Measurements from ENCODE around the gene TMEM255A. TPM values are rescaled to one million over a fixed set of nuclear protein-coding genes. Genes with fewer than 3 reads are reported as not detected.

The TMEM255A gene
- total and polyA plus RNA-seq, 2 of the 13 experiments (the other 11 are each of a cell fraction or from before 2014, with no cell fraction given) = 0.13 to 0.40 TPM

DNA sequence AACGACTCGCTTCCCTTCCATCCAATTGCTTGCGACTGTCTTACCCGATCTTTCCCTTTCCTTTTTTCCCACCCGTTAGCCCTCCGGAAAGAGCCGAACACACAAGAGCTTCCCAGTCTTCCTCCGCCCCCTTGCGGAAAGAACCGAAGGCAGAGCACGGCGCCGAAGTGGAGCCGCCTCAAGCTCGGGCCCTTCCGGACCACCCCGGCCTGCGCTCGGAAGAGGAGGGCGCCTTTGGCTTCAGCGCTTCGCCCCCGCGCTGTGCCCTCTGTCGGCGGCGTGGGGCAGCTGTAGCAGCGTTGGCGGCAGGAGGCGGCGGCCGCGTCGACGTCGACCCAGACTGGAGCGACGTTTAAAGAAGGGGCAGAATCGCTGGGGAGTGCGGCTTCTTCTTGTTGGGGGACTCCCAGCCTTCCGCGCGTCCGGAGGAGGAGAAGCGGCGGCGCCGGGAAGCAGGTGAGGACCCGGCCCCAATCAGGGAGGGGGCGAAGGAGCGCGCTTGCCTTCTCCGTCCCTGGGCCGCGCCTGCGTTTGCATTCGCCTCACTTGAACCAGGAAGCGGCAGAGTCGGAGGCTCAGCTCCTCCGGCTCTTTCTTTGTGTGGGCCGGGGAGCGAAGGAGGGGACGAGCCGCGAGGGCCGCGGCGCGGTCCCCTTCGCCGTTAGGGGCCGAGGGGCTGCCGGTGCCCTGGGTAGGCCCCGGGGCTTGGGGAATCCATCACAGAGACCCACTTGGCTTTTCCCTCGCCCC is 60.6 kb downstream of the TMEM255A start, which contains the start of gene ZBTB33 (continued):
- no peak for TF ChIP-seq ZNF441 (CRISPR knock-in tag; IDR thresholded peaks at IDR 0.05; ENCODE audit: borderline replicate concordance)
- no peak for TF ChIP-seq HES4 (CRISPR knock-in tag; IDR thresholded peaks at IDR 0.05; ENCODE audit: borderline replicate concordance)
- TF ChIP-seq NFIB (CRISPR knock-in tag; IDR thresholded peaks at IDR 0.05; ENCODE audit: borderline replicate concordance) = no peak
- TF ChIP-seq ZNF354B (CRISPR knock-in tag; IDR thresholded peaks at IDR 0.05) = no peak
- no peak for TF ChIP-seq TCF7L2 (IDR thresholded peaks at IDR 0.05; ENCODE audit: low read depth, low read length)
- TF ChIP-seq, protein P1, sequence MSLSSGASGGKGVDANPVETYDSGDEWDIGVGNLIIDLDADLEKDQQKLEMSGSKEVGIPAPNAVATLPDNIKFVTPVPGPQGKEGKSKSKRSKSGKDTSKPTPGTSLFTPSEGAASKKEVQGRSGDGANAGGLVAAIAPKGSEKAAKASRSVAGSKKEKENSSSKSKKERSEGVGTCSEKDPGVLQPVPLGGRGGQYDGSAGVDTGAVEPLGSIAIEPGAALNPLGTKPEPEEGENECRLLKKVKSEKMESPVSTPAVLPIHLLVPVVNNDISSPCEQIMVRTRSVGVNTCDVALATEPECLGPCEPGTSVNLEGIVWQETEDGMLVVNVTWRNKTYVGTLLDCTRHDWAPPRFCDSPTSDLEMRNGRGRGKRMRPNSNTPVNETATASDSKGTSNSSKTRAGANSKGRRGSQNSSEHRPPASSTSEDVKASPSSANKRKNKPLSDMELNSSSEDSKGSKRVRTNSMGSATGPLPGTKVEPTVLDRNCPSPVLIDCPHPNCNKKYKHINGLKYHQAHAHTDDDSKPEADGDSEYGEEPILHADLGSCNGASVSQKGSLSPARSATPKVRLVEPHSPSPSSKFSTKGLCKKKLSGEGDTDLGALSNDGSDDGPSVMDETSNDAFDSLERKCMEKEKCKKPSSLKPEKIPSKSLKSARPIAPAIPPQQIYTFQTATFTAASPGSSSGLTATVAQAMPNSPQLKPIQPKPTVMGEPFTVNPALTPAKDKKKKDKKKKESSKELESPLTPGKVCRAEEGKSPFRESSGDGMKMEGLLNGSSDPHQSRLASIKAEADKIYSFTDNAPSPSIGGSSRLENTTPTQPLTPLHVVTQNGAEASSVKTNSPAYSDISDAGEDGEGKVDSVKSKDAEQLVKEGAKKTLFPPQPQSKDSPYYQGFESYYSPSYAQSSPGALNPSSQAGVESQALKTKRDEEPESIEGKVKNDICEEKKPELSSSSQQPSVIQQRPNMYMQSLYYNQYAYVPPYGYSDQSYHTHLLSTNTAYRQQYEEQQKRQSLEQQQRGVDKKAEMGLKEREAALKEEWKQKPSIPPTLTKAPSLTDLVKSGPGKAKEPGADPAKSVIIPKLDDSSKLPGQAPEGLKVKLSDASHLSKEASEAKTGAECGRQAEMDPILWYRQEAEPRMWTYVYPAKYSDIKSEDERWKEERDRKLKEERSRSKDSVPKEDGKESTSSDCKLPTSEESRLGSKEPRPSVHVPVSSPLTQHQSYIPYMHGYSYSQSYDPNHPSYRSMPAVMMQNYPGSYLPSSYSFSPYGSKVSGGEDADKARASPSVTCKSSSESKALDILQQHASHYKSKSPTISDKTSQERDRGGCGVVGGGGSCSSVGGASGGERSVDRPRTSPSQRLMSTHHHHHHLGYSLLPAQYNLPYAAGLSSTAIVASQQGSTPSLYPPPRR (CRISPR knock-in tag; IDR thresholded peaks at IDR 0.05; ENCODE audit: borderline replicate concordance) = 0 out of 2 replicates have a peak, but pooled peaks have one; percentile 33
- TF ChIP-seq PPARG (CRISPR knock-in tag; conservative IDR thresholded peaks at IDR 0.05) = no peak
- TF ChIP-seq ZNF773 (CRISPR knock-in tag; IDR thresholded peaks at IDR 0.05; ENCODE audit: borderline replicate concordance) = no peak
- TF ChIP-seq ZNF577 (CRISPR knock-in tag; IDR thresholded peaks at IDR 0.05; ENCODE audit: borderline replicate concordance, low read depth) = no peak
- TF ChIP-seq, protein P2, sequence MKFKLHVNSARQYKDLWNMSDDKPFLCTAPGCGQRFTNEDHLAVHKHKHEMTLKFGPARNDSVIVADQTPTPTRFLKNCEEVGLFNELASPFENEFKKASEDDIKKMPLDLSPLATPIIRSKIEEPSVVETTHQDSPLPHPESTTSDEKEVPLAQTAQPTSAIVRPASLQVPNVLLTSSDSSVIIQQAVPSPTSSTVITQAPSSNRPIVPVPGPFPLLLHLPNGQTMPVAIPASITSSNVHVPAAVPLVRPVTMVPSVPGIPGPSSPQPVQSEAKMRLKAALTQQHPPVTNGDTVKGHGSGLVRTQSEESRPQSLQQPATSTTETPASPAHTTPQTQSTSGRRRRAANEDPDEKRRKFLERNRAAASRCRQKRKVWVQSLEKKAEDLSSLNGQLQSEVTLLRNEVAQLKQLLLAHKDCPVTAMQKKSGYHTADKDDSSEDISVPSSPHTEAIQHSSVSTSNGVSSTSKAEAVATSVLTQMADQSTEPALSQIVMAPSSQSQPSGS (CRISPR knock-in tag; IDR thresholded peaks at IDR 0.05) = no peak
- TF ChIP-seq ZMYM3 (CRISPR knock-in tag; IDR thresholded peaks at IDR 0.05) = no peak
- TF ChIP-seq ZNF180 (CRISPR knock-in tag; IDR thresholded peaks at IDR 0.05; ENCODE audit: borderline replicate concordance, low read depth) = no peak
- TF ChIP-seq NAIF1 (CRISPR knock-in tag; IDR thresholded peaks at IDR 0.05; ENCODE audit: borderline replicate concordance) = no peak
- no peak for TF ChIP-seq ZNF160 (CRISPR knock-in tag; IDR thresholded peaks at IDR 0.05)
- TF ChIP-seq, protein P3, sequence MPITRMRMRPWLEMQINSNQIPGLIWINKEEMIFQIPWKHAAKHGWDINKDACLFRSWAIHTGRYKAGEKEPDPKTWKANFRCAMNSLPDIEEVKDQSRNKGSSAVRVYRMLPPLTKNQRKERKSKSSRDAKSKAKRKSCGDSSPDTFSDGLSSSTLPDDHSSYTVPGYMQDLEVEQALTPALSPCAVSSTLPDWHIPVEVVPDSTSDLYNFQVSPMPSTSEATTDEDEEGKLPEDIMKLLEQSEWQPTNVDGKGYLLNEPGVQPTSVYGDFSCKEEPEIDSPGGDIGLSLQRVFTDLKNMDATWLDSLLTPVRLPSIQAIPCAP (CRISPR knock-in tag; IDR thresholded peaks at IDR 0.05; ENCODE audit: low read depth) = no peak
- TF ChIP-seq ASH2L (IDR thresholded peaks at IDR 0.05; ENCODE audit: insufficient read length, low read depth, low read length) = no peak
- no peak for TF ChIP-seq GATAD1 (CRISPR knock-in tag; IDR thresholded peaks at IDR 0.05)
- no peak for TF ChIP-seq ZNF12 (CRISPR knock-in tag; IDR thresholded peaks at IDR 0.05)
- TF ChIP-seq ETV6 (CRISPR knock-in tag; conservative IDR thresholded peaks at IDR 0.05) = no peak
- TF ChIP-seq SSRP1 (CRISPR knock-in tag; IDR thresholded peaks at IDR 0.05) = no peak
- TF ChIP-seq, protein P4, sequence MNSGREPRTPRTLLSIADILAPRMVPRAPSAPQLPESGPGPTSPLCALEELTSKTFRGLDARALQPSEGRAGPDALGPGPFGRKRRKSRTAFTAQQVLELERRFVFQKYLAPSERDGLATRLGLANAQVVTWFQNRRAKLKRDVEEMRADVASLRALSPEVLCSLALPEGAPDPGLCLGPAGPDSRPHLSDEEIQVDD (CRISPR knock-in tag; IDR thresholded peaks at IDR 0.05; ENCODE audit: borderline replicate concordance) = no peak
- peak; percentile 83 for TF ChIP-seq ZFX (CRISPR knock-in tag; IDR thresholded peaks at IDR 0.05; ENCODE audit: low read depth)
- TF ChIP-seq TBX3 (IDR thresholded peaks at IDR 0.05; ENCODE audit: borderline replicate concordance) = no peak
